GM19397 (cell line): ENCODE results near the gene HMGB4.

Source experiments
- ATAC-seq: cut with Tn5 transposase; IDR thresholded peaks from one replicate; pipeline ENCODE4 v1.9.1; 2021; ENCODE audit warnings: mild to moderate bottlenecking, moderate library complexity; ENCODE audit not compliant: unreplicated experiment

HMGB4 gene

GRCh38 chr1:33863779-33864178, at the start of gene HMGB4:
TSS of gene HMGB4 (plus strand) at chr1:33864079. CDS start at chr1:33864192, 113 bp downstream.
- no peak for ATAC-seq

- ATAC-seq, result no peak
Observed at GRCh38 chr1:33814166-33814565, 49.7 kb upstream of the HMGB4 start.

- no peak for ATAC-seq
Observed at GRCh38 chr1:33815061-33815460, 48.8 kb upstream of the HMGB4 start.

- ATAC-seq, result no peak
Observed at GRCh38 chr1:33818071-33818470, 45.8 kb upstream of the HMGB4 start.

DNA sequence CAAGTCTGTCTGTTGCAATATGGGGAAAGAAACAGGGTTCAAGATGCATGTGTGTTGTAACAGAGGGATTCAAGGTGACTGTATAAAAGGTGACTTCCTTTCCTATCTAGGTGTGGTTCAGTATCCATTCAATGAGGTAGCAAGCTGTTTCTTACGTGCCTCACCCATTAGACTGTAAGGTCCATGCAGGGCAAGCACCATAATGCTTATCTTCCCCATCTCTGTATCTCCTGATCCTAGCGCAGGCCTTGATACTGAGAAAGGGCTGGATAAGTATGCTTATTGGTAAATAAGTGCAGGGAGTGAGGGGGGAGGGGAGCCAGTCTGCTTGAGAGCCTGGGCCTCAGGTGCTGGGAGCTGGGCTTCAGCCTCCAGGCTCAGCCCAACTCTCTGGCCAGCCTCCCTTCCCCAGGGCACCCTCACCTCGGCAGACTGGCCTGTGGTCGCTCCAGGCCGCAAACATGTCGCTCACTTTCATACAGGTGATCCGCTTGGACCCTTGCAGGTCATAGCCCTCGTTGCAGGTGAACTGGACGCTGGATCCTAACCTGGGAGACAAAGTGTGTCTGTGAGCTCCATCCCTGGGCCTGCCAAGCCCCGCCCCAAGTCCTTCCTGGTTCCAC, 44.5 kb upstream of the HMGB4 start:
- no peak for ATAC-seq

GRCh38 chr1:33819913-33820311, 44.0 kb upstream of the HMGB4 start:
- ATAC-seq, result no peak

DNA sequence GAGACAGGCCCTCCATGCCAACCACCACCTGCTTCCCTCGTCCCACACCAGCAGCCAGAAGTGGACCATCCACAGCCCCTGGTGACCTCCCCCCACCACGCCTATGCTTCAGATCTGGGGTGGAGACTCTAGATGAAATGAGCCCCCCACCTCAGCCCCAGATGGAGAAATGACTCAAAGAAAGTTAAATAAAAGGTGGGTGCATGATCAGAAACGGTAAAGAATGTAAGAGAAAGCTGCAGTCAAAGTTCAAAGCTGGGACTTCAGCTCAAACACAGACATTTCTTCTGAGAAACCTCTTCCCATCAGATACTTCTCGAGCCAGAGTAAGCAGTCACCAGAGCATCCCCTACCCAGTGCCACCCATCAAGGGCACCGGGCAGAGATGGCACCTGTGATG, 43.1 kb upstream of the HMGB4 start:
- ATAC-seq, result no peak

DNA sequence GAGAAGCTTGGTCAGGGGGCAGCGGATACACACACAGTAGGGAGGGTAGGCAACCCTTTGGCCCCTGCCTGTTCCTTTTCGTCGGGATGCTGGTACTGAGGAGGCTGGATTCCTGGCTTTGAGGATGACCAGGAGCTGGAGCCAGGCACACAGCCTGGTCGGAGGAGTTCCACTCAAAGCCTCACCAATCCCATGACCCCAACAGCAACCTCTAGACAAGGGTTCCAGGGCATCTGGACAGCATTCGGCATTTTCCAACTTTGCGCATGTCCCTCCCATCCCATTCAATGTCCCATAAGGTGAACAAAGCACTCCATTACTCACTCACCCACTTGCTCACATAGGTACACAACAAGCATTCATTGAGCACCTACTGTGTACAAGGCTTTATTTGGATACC, 42.6 kb upstream of the HMGB4 start:
- no peak for ATAC-seq

DNA sequence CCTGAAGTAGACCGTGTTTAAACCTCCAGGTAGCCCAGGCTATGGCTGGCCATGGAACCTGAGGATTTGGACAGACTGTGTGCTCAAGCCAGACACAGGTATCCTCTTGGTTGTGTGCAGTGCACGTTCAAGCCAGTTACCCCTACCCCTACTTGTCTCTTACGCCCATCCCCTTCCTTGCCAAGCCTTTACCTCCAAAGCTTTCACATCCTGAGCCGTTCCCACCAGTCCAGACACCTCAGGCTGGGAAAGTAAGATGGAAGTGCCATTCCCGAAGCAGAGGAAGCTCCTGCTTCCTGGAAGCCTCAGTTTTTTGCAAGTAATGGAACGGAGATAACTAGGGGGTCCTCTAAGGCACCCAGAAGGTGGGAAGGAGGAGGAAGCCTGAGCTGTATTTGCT, 41.5 kb upstream of the HMGB4 start:
- no peak for ATAC-seq

DNA sequence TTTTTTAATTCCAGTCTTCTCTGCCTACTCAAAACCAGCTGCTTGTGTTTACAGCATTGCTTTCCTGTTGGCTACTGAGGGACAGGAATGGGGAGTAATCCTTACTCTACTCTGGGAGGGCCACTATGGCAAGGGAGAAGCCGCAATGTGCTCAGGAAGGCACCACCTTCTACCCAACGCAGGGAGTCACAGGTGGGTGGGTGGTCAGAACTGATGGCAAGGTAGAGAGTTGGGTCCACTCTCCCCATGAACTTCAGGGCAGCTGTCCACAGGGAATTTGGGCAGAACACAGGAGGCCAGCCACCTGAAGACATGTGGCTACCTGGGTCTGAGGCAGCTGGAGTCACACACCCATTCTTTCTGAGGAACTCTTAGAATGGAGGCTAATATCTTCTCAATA, 40.5 kb upstream of the HMGB4 start:
- no peak for ATAC-seq

DNA sequence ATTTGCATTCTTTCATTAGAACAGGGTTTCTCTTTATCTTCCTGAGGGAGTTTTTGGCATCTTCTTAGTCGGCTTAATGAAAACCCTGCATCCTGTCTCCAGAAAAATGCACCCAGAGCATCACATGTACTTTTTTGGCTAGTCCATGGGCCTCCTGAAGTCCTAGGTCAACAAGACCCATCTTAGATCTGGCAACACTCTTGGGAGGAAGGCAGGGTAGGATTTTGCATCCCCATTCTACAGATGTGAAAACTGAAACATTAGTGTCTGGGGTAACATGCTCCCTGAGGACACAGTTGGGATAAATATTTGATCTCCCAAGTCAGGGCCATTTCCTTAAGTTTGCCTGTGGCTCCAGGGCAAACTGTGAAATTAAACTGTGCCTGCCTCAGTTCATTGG, 40.0 kb upstream of the HMGB4 start:
- ATAC-seq, result no peak

GRCh38 chr1:33824321-33824720, 39.6 kb upstream of the HMGB4 start:
- ATAC-seq, result no peak

GRCh38 chr1:33824971-33825370, 38.9 kb upstream of the HMGB4 start:
- no peak for ATAC-seq

DNA sequence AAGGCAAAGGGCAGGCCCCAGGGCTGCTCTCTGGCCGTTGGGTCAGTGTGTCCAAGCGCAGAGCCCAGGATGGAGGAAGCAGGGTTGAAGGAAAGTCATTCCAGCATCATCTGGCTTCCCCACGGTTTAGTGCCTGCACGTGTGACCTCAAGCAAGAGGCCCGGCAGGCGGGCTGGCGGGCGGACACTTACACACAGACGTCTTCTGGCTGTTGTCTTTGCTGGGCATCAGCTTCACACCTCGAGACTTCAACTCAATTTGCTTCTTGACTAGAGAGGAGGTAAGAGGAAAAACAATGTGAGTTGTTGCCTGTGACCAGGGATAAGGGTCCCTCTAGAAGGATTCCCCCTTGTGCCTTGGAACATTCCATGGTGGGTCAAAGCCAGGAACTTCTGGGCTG, 38.4 kb upstream of the HMGB4 start:
- ATAC-seq, result no peak

GRCh38 chr1:33826311-33826710, 37.6 kb upstream of the HMGB4 start:
- no peak for ATAC-seq

GRCh38 chr1:33826711-33827110, 37.2 kb upstream of the HMGB4 start:
- ATAC-seq, result no peak

GRCh38 chr1:33828059-33828458, 35.8 kb upstream of the HMGB4 start:
- ATAC-seq, result no peak

DNA sequence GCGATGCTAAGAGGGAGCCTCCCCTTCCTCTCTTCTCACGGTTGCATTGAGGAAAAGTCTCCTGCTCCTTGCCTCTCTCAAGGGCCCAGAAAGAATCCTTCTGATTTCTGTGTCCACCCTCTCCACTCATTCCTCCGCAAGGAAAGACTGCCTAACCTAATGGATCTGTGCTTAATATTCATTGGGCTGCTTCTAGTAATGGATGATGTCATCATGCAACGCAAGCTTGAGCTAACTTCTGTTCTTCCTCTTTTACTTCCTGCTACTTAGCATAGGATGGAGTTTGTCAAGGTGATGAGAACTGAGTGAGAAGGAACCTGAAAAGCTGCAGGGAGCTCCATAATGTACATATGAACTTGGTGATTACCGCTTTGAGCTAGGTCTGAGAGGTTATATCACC, 35.2 kb upstream of the HMGB4 start:
- ATAC-seq, result no peak

DNA sequence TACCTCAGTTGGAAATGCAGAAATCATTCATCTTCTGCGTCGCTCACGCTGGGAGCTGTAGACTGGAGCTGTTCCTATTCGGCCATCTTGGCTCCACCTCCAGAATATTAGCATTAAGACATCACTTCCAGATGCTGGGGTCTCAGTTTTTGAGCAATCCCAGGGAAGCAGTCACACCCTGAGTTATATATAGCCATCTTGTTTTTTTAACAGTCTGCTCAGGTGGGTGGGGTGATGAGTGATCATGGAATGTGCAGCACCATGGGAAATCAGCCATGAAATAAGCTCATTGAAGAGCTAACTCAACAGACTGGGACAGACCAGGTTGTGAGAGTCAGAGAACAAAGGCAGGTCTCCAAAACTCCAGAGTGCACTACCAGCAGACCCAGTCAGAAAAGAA, 27.0 kb upstream of the HMGB4 start:
- ATAC-seq, result no peak

DNA sequence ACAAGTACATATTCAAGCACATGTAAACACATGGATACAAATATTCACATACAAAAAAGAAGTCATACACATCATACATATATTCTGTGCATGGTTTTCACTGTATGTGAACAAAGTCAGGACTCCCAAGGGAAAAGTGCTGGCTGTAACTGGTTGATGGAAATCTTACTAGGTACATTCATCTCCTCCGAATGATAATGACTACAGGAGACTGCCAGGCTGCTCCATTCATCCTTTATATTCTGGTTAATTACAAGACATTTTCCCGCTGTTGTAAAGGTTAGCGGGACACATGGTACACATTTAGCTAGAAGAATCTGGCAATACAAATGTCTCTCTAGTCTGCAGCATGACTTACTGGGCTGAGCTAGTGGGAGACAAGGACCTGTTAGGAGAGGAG, 26.2 kb upstream of the HMGB4 start:
- ATAC-seq, result no peak

DNA sequence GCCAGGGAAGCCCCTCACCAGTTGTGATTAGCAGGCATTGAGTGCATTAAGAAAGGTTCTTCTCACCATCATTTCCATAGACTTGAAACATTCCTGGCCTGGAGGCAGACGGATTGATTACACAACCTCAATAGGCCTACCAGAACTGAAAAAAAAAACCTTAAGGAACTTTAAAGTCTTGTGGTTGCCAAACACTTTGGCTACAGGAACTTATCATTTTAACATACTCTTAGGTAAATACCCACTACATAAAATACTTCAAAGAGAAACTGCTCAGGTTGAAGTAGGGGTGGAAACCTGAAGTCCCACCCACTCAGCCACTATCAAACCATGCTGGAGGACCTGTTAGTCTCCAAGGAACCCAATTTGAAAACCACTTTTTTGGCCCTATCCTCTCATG, 22.4 kb upstream of the HMGB4 start:
- ATAC-seq, result no peak

- no peak for ATAC-seq
Observed at GRCh38 chr1:33842348-33842747, 21.5 kb upstream of the HMGB4 start.

DNA sequence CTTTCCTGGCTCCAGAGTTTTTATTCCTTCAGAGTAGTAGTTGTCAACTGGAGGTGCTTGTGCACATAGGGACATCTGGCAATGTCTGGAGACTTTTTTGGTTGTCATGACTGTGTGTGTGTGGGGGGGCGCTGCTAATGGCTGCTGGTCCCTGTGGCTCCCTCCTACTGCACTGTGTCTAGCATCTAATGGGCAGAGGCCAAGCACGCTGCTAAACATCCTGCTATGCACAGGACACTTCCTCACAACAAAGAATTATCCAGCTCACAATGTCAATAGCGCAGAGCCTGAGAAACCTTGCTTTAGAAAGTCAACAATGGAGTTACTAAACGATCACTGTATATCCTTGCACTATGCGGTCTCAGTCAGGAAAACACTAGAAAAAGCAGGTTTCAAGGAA, 19.7 kb upstream of the HMGB4 start:
- ATAC-seq, result no peak

DNA sequence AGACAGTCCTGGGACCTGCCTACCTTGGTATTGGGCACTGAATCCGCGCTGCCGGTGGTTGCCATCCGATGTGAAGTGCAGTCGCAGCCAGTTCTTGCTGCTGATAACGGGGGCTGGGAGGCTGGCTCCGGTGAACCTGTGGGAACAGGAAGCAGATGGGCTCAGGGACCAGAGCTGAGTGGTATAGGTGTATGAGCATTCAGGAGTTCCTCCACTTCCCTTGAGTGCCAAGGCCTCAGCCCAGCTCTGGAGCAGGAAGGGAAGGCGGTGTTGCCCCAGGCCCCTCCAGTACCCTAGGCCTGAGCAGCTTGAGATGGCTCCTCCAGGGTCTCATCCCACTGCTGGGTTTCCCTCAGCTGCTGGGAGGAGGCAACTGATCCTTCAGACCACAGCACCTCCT, 17.0 kb upstream of the HMGB4 start:
- no peak for ATAC-seq
